Measurements from ENCODE around the gene SHISAL2A.

DNA sequence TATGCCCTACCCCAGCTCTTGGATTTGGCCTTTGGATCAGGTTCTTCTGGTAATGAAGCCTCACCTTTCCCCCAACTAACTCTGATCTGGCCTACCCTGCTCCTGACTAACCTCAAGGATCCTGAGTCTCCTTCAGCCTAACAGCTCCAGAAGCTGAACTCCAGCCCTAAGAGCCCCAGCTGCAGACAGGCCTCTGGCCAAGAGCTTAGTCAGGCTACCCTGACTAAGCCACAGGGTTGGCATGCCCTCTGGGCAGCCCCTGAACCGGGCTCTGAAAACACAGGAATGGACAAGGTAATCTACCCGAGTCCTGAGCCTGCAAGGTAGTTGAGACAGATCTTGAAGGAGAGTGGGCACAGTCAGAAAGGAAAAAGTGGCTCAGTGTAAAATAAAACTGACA, 35.7 kb downstream of the SHISAL2A start:
- TF ChIP-seq, protein P1, sequence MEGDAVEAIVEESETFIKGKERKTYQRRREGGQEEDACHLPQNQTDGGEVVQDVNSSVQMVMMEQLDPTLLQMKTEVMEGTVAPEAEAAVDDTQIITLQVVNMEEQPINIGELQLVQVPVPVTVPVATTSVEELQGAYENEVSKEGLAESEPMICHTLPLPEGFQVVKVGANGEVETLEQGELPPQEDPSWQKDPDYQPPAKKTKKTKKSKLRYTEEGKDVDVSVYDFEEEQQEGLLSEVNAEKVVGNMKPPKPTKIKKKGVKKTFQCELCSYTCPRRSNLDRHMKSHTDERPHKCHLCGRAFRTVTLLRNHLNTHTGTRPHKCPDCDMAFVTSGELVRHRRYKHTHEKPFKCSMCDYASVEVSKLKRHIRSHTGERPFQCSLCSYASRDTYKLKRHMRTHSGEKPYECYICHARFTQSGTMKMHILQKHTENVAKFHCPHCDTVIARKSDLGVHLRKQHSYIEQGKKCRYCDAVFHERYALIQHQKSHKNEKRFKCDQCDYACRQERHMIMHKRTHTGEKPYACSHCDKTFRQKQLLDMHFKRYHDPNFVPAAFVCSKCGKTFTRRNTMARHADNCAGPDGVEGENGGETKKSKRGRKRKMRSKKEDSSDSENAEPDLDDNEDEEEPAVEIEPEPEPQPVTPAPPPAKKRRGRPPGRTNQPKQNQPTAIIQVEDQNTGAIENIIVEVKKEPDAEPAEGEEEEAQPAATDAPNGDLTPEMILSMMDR (IDR thresholded peaks at IDR 0.05): no peak
- TF ChIP-seq EZH2phosphoT487 (IDR thresholded peaks at IDR 0.05; ENCODE audit: borderline replicate concordance, low read depth) (no peak), GATA2 (CRISPR knock-in tag; IDR thresholded peaks at IDR 0.05) (no peak), ZBTB33 (IDR thresholded peaks at IDR 0.05; ENCODE audit: borderline replicate concordance, low read depth) (no peak), POLR2AphosphoS5 (IDR thresholded peaks at IDR 0.05; ENCODE audit: low read depth, low read length) (no peak), TAF1 (IDR thresholded peaks at IDR 0.05; ENCODE audit: borderline replicate concordance, low read depth, low read length) (no peak)
- TF ChIP-seq, protein P2, sequence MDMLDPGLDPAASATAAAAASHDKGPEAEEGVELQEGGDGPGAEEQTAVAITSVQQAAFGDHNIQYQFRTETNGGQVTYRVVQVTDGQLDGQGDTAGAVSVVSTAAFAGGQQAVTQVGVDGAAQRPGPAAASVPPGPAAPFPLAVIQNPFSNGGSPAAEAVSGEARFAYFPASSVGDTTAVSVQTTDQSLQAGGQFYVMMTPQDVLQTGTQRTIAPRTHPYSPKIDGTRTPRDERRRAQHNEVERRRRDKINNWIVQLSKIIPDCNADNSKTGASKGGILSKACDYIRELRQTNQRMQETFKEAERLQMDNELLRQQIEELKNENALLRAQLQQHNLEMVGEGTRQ (IDR thresholded peaks at IDR 0.05; ENCODE audit: borderline replicate concordance, low read depth, low read length): no peak
- TF ChIP-seq, protein P3, sequence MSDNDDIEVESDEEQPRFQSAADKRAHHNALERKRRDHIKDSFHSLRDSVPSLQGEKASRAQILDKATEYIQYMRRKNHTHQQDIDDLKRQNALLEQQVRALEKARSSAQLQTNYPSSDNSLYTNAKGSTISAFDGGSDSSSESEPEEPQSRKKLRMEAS (IDR thresholded peaks at IDR 0.05; ENCODE audit: low read depth): no peak

All from SK-N-SH (cell line).